T-cell (primary cell): Measurements from ENCODE around the gene ANKS4B. TPM values are rescaled to one million over a fixed set of nuclear protein-coding genes. Genes with fewer than 3 reads are reported as not detected.

Source experiments
- ATAC-seq, 4 experiments: fragments of 200-7000 bp in 3 of 4; fragments of 150-1000 bp in 1 of 4; cut with Tn5 transposase; replicated peaks in 1 of 4; 1 replicate in 3 of 4; 2 replicates in 1 of 4; pipeline ENCODE4 v1.10.0; 2021; ENCODE audit warnings: moderate library complexity in 3 of 4, mild to moderate bottlenecking in 2 of 4, moderate number of reproducible peaks in 1 of 4
- CTCF ChIA-PET, 2 donors: fragments of 300-600 bp; sonication (Branson Sonifier 250); formaldehyde crosslinking; loops; one replicate each; lab custom pipeline; 2022; ENCODE audit warnings: antibody characterized with exemption in 2 of 2; lab: Charles Lee
- POLR2A ChIA-PET, 2 donors: fragments of 300-600 bp; sonication (Branson Sonifier 250); formaldehyde crosslinking; loops; one replicate each; lab custom pipeline; 2022; ENCODE audit warnings: antibody characterized with exemption in 2 of 2; lab: Charles Lee
- DNase-seq, 35 experiments: peaks; one replicate each; pipeline versions ENCODE4 v3.0.0 to v3.0.0-alpha.2; 2013 to 2023
- H3K27ac ChIP-seq: one replicate; pipeline ENCODE4 v1.5.1; 2013; ENCODE audit warnings: low read length
- H3K27me3 ChIP-seq, 2 experiments: replicated peaks in 1 of 2; 1 replicate in 1 of 2; 2 replicates in 1 of 2; pipeline versions ENCODE4 v1.6.1 to v1.7.0; 2013; ENCODE audit warnings: low read length in 1 of 2, mixed read lengths in 1 of 2; ENCODE audit not compliant: control insufficient read depth in 2 of 2, insufficient read depth in 2 of 2; ENCODE audit errors: extremely low read depth in 1 of 2
- H3K36me3 ChIP-seq, 2 donors: 1 replicate in 1 of 2; 2 replicates in 1 of 2; pipeline versions ENCODE4 v1.6.1 to v1.7.0; 2013; ENCODE audit warnings: low read length in 1 of 2; ENCODE audit not compliant: control insufficient read depth in 2 of 2, insufficient read depth in 1 of 2; ENCODE audit errors: extremely low read depth in 1 of 2
- H3K4me1 ChIP-seq, 2 experiments: 1 replicate in 1 of 2; 2 replicates in 1 of 2; pipeline versions ENCODE4 v1.6.1 to v1.7.0; 2013; ENCODE audit warnings: low read length in 2 of 2, mixed read lengths in 1 of 2; ENCODE audit not compliant: insufficient read depth in 2 of 2, control insufficient read depth in 1 of 2; ENCODE audit errors: extremely low read depth in 1 of 2
- H3K4me3 ChIP-seq, 2 donors: 1 replicate in 1 of 2; 2 replicates in 1 of 2; pipeline versions ENCODE4 v1.5.1 to v1.7.0; 2013; ENCODE audit warnings: mild to moderate bottlenecking in 2 of 2, low read length in 1 of 2, moderate library complexity in 1 of 2; ENCODE audit not compliant: control insufficient read depth in 1 of 2; ENCODE audit errors: extremely low read depth in 1 of 2
- H3K9me3 ChIP-seq: 2 replicates; pipeline ENCODE4 v1.7.0; 2013
- H3K27ac Mint-ChIP-seq, 2 donors: one replicate each; pipeline ENCODE4 v1.8.0; 2020 to 2021; ENCODE audit warnings: mild to moderate bottlenecking in 2 of 2, mixed read lengths in 2 of 2
- H3K27me3 Mint-ChIP-seq, 2 donors: one replicate each; pipeline ENCODE4 v1.8.0; 2021 to 2022; ENCODE audit warnings: mixed read lengths in 2 of 2
- H3K36me3 Mint-ChIP-seq: one replicate; pipeline ENCODE4 v1.8.0; 2021; ENCODE audit warnings: mixed read lengths
- H3K4me1 Mint-ChIP-seq, 3 donors: one replicate each; pipeline ENCODE4 v1.8.0; 2020 to 2022; ENCODE audit warnings: mixed read lengths in 3 of 3, mild to moderate bottlenecking in 1 of 3
- H3K4me3 Mint-ChIP-seq, 3 donors: one replicate each; pipeline ENCODE4 v1.8.0; 2020 to 2022; ENCODE audit warnings: mild to moderate bottlenecking in 3 of 3, mixed read lengths in 3 of 3, moderate library complexity in 3 of 3
- H3K9me3 Mint-ChIP-seq, 3 donors: one replicate each; pipeline ENCODE4 v1.8.0; 2020 to 2022; ENCODE audit warnings: mixed read lengths in 3 of 3
- WGBS: methylation state at CpG from one replicate; pipeline ENCODE4 v1.1.5; 2013; ENCODE audit warnings: missing lambda C conversion rate; ENCODE audit not compliant: insufficient coverage; 5-methylcytosine and 5-hydroxymethylcytosine counted together
- total RNA-seq, 35 experiments: library from RNA in 6 of 35; stranded (reverse) in 6 of 35; fragments of 120-200 nt in 1 of 35; gene quantifications; one replicate each; pipeline versions ENCODE4 v1.2.1 to v1.2.4 and lab custom pipeline; 2013 to 2026

The ANKS4B gene, protein sequence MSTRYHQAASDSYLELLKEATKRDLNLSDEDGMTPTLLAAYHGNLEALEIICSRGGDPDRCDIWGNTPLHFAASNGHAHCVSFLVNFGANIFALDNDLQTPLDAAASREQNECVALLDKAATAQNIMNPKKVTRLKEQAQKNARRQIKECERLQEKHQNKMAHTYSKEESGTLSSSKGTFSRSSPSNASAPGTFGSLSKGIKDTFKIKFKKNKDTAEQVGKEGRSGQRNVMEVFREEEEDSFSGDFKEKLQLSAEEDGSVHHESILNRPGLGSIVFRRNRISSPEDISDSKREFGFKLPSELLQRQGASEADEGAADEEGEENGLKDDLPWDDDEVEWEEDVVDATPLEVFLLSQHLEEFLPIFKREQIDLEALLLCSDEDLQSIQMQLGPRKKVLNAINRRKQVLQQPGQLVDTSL
- total RNA-seq (under 1 TPM in 2 of 5 donors, not detected in 3; 0.06 to 0.09 TPM), total RNA-seq (lab: John Stamatoyannopoulos, UW) (0 to 0.25 (median 0) reads per million in 29 experiments)
- total RNA-seq (2013) = not detected

DNA sequence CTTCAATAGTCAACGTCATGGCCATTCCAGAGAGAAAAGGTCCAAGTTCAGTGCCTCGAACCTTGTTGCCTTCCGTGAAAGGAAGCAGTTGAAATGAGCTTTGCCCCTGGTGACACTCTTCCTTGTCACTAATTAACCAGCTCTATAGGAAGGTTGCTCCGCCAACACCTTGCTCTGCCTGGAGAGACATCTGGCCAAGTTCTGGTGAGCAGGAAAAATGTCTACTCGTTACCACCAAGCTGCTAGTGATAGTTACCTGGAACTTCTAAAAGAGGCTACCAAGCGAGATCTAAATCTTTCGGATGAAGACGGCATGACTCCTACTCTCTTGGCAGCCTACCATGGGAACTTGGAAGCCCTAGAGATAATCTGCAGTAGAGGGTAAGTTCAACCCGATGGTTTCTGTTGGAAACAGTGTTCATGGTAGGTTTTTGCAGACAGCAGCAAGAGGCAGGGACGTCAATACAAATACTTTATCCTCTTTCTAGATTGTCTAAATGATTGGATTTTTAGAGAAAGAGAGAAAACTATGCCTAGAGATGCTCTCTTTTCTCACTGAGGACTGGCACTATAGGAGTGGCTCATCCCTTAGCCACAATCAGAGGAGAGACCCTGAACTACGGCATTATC lies at the start of gene ANKS4B:
Gene ANKS4B, plus strand, starts transcription at position 179 of the 630 bp plus-strand sequence. Its CDS starts 39 bp downstream, at position 218.
- no peak within 1 kb of the TSS for H3K27ac Mint-ChIP-seq
- H3K4me3 Mint-ChIP-seq = no peak within 1 kb of the TSS
- DNase-seq (no peak), ATAC-seq (no peak)
- ChIA-PET POLR2A (no interaction called here), CTCF (no interaction called here)
- Histone ChIP-seq H3K4me3 (no peak within 1 kb of the TSS), H3K9me3 (no peaks in the 10 kb centered on the region), H3K4me1 (no peaks in the 10 kb centered on the region), H3K36me3 (no peaks in the 10 kb centered on the region), H3K27me3 (peaks cover 0 to 6% of the 10 kb centered on the region in 2 experiments), H3K27ac (no peak within 1 kb of the TSS)
- peaks cover 24 to 31% of the 10 kb centered on the region in 2 donors for H3K27me3 Mint-ChIP-seq
- no peaks in the 10 kb centered on the region for H3K36me3 Mint-ChIP-seq
- no peaks in the 10 kb centered on the region for H3K4me1 Mint-ChIP-seq
- H3K9me3 Mint-ChIP-seq = no peaks in the 10 kb centered on the region
- 79% methylated on average over 6 of the region's 11 CpGs for WGBS

- POLR2A ChIA-PET = no interaction called here
- peaks cover 0 to 6% of the 10 kb centered on the region in 2 experiments for H3K27me3 ChIP-seq
- DNase-seq (no peak), ATAC-seq (no peak)
- H3K36me3 Mint-ChIP-seq = peaks cover 38% of the 10 kb centered on the region
- CTCF ChIA-PET = no interaction called here
- peaks cover 0 to 4% (median 2%) of the 10 kb centered on the region in 3 donors for H3K4me1 Mint-ChIP-seq
- WGBS = 100% methylated on average over 1 of the region's 3 CpGs
- H3K4me1 ChIP-seq = peaks cover 0 to 8% of the 10 kb centered on the region in 2 experiments
- H3K9me3 Mint-ChIP-seq = no peaks in the 10 kb centered on the region
- no peak overlapping the region for H3K4me3 ChIP-seq
- H3K27ac Mint-ChIP-seq = no peak overlapping the region
- peaks cover 0 to 2% of the 10 kb centered on the region in 2 donors for H3K27me3 Mint-ChIP-seq
- no peak overlapping the region for H3K4me3 Mint-ChIP-seq
- H3K9me3 ChIP-seq = no peaks in the 10 kb centered on the region
- peaks cover 4 to 19% of the 10 kb centered on the region in 2 donors for H3K36me3 ChIP-seq
- no peak overlapping the region for H3K27ac ChIP-seq
Measured at GRCh38 chr16:21183995-21184394, 49.5 kb upstream of the ANKS4B start.

- CTCF ChIA-PET = no interaction called here
- H3K4me1 Mint-ChIP-seq = peaks cover 0 to 4% (median 2%) of the 10 kb centered on the region in 3 donors
- 62% methylated on average over 2 of the region's 3 CpGs for WGBS
Measured at GRCh38 chr16:21184834-21185233, 48.7 kb upstream of the ANKS4B start.

DNA sequence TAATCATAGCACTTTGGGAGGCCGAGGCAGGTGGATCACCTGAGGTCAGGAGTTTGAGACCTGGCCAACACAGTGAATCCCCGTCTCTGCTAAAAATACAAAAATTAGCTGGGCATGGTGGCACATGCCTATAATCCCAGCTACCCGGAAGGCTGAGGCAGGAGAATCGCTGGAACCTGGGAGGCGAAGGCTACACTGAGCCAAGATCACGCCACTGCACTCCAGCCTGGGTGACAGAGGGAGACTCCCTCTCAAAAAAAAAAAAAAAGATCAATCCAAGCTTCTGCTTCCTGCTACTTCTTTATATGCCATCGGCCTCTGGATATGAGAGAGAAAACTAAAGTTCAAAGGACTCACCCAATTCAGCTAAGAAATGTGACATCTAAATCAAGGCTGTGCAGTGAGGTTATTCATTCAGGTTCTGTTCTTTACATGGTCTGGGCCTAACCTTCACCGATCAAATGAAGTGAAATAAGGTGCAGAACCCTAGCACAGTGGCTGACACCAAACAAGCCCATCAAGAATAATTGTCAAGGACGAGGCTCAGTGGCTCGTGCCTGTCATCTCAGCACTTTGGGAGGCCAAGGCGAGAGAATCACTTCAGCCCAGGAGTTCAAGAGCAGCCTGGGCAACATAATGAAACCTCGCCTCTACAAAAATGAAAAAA lies 47.7 kb upstream of the ANKS4B start:
- POLR2A ChIA-PET = no interaction called here
- peaks cover 0 to 8% of the 10 kb centered on the region in 2 donors for H3K36me3 ChIP-seq
- Mint-ChIP-seq H3K4me1 (peaks cover 0 to 4% (median 2%) of the 10 kb centered on the region in 3 donors), H3K36me3 (peaks cover 25% of the 10 kb centered on the region), H3K9me3 (peaks cover 0 to 5% (median 4%) of the 10 kb centered on the region in 3 donors), H3K27me3 (peaks cover 0 to 2% of the 10 kb centered on the region in 2 donors), H3K27ac (no peak overlapping the region), H3K4me3 (no peak overlapping the region)
- CTCF ChIA-PET = interaction anchor here (0.6 to 1.2 kb wide), 4 partner anchors 27 to 1913 kb away, joined by 3 to 6 read pairs (median 4); partner anchors contain the start of gene LDAF1 (in 1 of the 2)
- no peak overlapping the region for H3K4me3 ChIP-seq
- DNase-seq (no peak), ATAC-seq (no peak)
- H3K9me3 ChIP-seq = no peaks in the 10 kb centered on the region
- peaks cover 0 to 8% of the 10 kb centered on the region in 2 experiments for H3K4me1 ChIP-seq
- WGBS = 87% methylated on average over 8 of the region's 12 CpGs
- H3K27ac ChIP-seq = no peak overlapping the region
- peaks cover 0 to 10% of the 10 kb centered on the region in 2 experiments for H3K27me3 ChIP-seq

More at GRCh38 chr16:21184834-21185233, 48.7 kb upstream of the ANKS4B start:
- Mint-ChIP-seq H3K27ac (no peak overlapping the region), H3K27me3 (peaks cover 0 to 2% of the 10 kb centered on the region in 2 donors), H3K9me3 (peaks cover 0 to under 1% (median 0%) of the 10 kb centered on the region in 3 donors), H3K36me3 (peaks cover 29% of the 10 kb centered on the region), H3K4me3 (no peak overlapping the region)
- POLR2A ChIA-PET = no interaction called here
- Histone ChIP-seq H3K27ac (no peak overlapping the region), H3K4me1 (peaks cover 0 to 8% of the 10 kb centered on the region in 2 experiments), H3K27me3 (peaks cover 0 to 10% of the 10 kb centered on the region in 2 experiments), H3K36me3 (peaks cover 0 to 12% of the 10 kb centered on the region in 2 donors), H3K9me3 (no peaks in the 10 kb centered on the region), H3K4me3 (no peak overlapping the region)
- ATAC-seq = no peak
- no peak for DNase-seq

DNA sequence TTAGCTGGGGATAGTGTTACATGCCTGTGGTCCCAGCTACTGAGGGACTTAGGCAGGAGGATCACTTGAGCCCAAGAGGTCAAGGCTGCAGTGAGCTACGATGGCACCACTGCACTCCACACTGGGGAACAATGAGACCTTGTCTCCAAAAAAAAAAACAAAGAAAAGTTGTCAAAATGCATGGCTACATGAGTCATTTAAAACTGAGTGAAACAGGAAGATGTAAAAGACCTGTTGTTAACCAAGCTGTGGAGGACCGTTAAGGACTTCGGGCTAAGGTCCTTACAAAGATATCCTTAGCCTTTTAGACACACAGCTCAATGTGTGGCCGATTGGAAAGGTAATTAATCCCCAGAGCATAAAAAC lies 47.2 kb upstream of the ANKS4B start:
- peaks cover 0 to 5% of the 10 kb centered on the region in 2 donors for H3K36me3 ChIP-seq
- Mint-ChIP-seq H3K9me3 (peaks cover 0 to 5% (median 4%) of the 10 kb centered on the region in 3 donors), H3K36me3 (peaks cover 20% of the 10 kb centered on the region), H3K4me1 (peaks cover 0 to 4% (median 2%) of the 10 kb centered on the region in 3 donors), H3K27me3 (peaks cover 0 to 2% of the 10 kb centered on the region in 2 donors), H3K27ac (no peak overlapping the region), H3K4me3 (no peak overlapping the region)
- H3K9me3 ChIP-seq = no peaks in the 10 kb centered on the region
- H3K4me1 ChIP-seq = peaks cover 0 to 8% of the 10 kb centered on the region in 2 experiments
- 60% methylated on average over 2 of the region's 4 CpGs for WGBS
- DNase-seq (no peak), ATAC-seq (no peak)
- POLR2A ChIA-PET = no interaction called here
- H3K4me3 ChIP-seq = no peak overlapping the region
- CTCF ChIA-PET = interaction anchor here (0.6 to 1.2 kb wide), 3 partner anchors 28 to 1912 kb away, joined by 3 to 4 read pairs (median 3); partner anchors contain the start of gene LDAF1 (in 1 of the 2)
- H3K27me3 ChIP-seq = peaks cover 0 to 10% of the 10 kb centered on the region in 2 experiments
- H3K27ac ChIP-seq = no peak overlapping the region
